BE2C (cell line): ENCODE results near the gene ITGB8.

ENCODE experiments used
- DNase-seq: peaks from one replicate; pipeline ENCODE4 v3.0.0-alpha.2; 2020
- H3K27me3 ChIP-seq: fragments of 250-450 bp; sonication (Bioruptor Pico); 2 replicates; pipeline ENCODE4 v1.5.1; 2020; ENCODE audit warnings: mild to moderate bottlenecking
- H3K36me3 ChIP-seq: fragments of 250-450 bp; sonication (Bioruptor Pico); 2 replicates; pipeline ENCODE4 v1.5.1; 2020; ENCODE audit warnings: mild to moderate bottlenecking
- H3K4me1 ChIP-seq: fragments of 250-450 bp; sonication (Bioruptor Pico); 2 replicates; pipeline ENCODE4 v1.5.1; 2020
- H3K4me3 ChIP-seq: 2 replicates; pipeline ENCODE4 v1.5.1; 2011; ENCODE audit warnings: low read depth, low read length
- H3K9me3 ChIP-seq: fragments of 250-450 bp; sonication (Bioruptor Pico); 2 replicates; pipeline ENCODE4 v1.5.1; 2020
- CTCF ChIP-seq: IDR thresholded peaks from 2 replicates; pipeline ENCODE4 v1.5.1; 2012; ENCODE audit warnings: mild to moderate bottlenecking, low read depth, low read length

The ITGB8 gene

GRCh38 chr7:20450536-20450935 is 119.8 kb downstream of the ITGB8 start:
- Histone ChIP-seq H3K36me3 (no peaks in the 10 kb centered on the region), H3K9me3 (no peaks in the 10 kb centered on the region), H3K4me1 (peaks cover 5% of the 10 kb centered on the region; the same call in 1 of the 2 replicates), H3K4me3 (no peak overlapping the region), H3K27me3 (no peaks in the 10 kb centered on the region)
- no peak for TF ChIP-seq CTCF
- DNase-seq = no peak

- peak; percentile 12 for DNase-seq
- no peak for TF ChIP-seq CTCF
- Histone ChIP-seq H3K36me3 (no peaks in the 10 kb centered on the region), H3K27me3 (no peaks in the 10 kb centered on the region), H3K4me1 (peaks cover 5% of the 10 kb centered on the region; the same call in 1 of the 2 replicates), H3K4me3 (no peak overlapping the region), H3K9me3 (no peaks in the 10 kb centered on the region)
Observed at GRCh38 chr7:20454202-20454601, 123.5 kb downstream of the ITGB8 start.

GRCh38 chr7:20456701-20457100 is 126.0 kb downstream of the ITGB8 start:
- H3K27me3 ChIP-seq = no peaks in the 10 kb centered on the region
- no peak overlapping the region for H3K4me3 ChIP-seq
- no peaks in the 10 kb centered on the region for H3K9me3 ChIP-seq
- no peak for TF ChIP-seq CTCF
- DNase-seq = no peak
- H3K36me3 ChIP-seq = no peaks in the 10 kb centered on the region
- H3K4me1 ChIP-seq = peaks cover 5% of the 10 kb centered on the region; the same call in 1 of the 2 replicates

- DNase-seq = no peak
- H3K9me3 ChIP-seq = no peaks in the 10 kb centered on the region
- H3K4me1 ChIP-seq = no peaks in the 10 kb centered on the region; the same call in 1 of the 2 replicates
- H3K36me3 ChIP-seq = no peaks in the 10 kb centered on the region
- H3K4me3 ChIP-seq = no peak overlapping the region
- TF ChIP-seq CTCF = no peak
- H3K27me3 ChIP-seq = no peaks in the 10 kb centered on the region
Observed at GRCh38 chr7:20458521-20458920, 127.8 kb downstream of the ITGB8 start.

GRCh38 chr7:20459419-20459818 is 128.7 kb downstream of the ITGB8 start:
- Histone ChIP-seq H3K4me3 (no peak overlapping the region), H3K27me3 (no peaks in the 10 kb centered on the region), H3K9me3 (no peaks in the 10 kb centered on the region), H3K4me1 (no peaks in the 10 kb centered on the region), H3K36me3 (no peaks in the 10 kb centered on the region)
- no peak for TF ChIP-seq CTCF
- DNase-seq = no peak

- Histone ChIP-seq H3K9me3 (no peaks in the 10 kb centered on the region), H3K4me1 (no peaks in the 10 kb centered on the region), H3K27me3 (no peaks in the 10 kb centered on the region), H3K4me3 (no peak overlapping the region), H3K36me3 (no peaks in the 10 kb centered on the region)
- no peak for TF ChIP-seq CTCF
- DNase-seq = no peak
Observed at GRCh38 chr7:20464891-20465290, 134.2 kb downstream of the ITGB8 start.
